Mucosa of rectum (tissue), 2 donors: Measurements from ENCODE around the gene AKAP8L.
"Not testable (repeated sequence)": the region's sequence is repeated elsewhere in the genome, so short reads cannot be mapped to it uniquely, and the experiment has no call there.

ENCODE experiments used
- H3K27ac ChIP-seq, 2 donors: one replicate each; pipeline ENCODE4 v1.7.0; 2013; ENCODE audit warnings: inconsistent platforms in 2 of 2, low read depth in 2 of 2, low read length in 2 of 2
- H3K27me3 ChIP-seq, 2 donors: one replicate each; pipeline ENCODE4 v1.7.0; 2013; ENCODE audit warnings: low read length in 2 of 2; ENCODE audit not compliant: control insufficient read depth in 2 of 2, insufficient read depth in 2 of 2
- H3K36me3 ChIP-seq, 2 donors: one replicate each; pipeline ENCODE4 v1.7.0; 2013; ENCODE audit warnings: low read length in 2 of 2; ENCODE audit not compliant: control insufficient read depth in 2 of 2, insufficient read depth in 2 of 2
- H3K4me1 ChIP-seq, 2 donors: one replicate each; pipeline ENCODE4 v1.7.0; 2013; ENCODE audit warnings: low read length in 2 of 2, mild to moderate bottlenecking in 1 of 2; ENCODE audit not compliant: control insufficient read depth in 2 of 2, insufficient read depth in 2 of 2
- H3K4me3 ChIP-seq, 2 donors: one replicate each; pipeline ENCODE4 v1.7.0; 2013; ENCODE audit warnings: low read length in 2 of 2
- H3K9ac ChIP-seq, 2 donors: one replicate each; pipeline ENCODE4 v1.7.0; 2013; ENCODE audit warnings: low read length in 2 of 2, low read depth in 1 of 2, mild to moderate bottlenecking in 1 of 2
- H3K9me3 ChIP-seq, 2 donors: one replicate each; pipeline ENCODE4 v1.7.0; 2013; ENCODE audit warnings: low read length in 2 of 2; ENCODE audit not compliant: control insufficient read depth in 2 of 2
- donor health status: healthy.
- donor health status: Normal muscosa, but diverticular disease.

Gene AKAP8L

DNA sequence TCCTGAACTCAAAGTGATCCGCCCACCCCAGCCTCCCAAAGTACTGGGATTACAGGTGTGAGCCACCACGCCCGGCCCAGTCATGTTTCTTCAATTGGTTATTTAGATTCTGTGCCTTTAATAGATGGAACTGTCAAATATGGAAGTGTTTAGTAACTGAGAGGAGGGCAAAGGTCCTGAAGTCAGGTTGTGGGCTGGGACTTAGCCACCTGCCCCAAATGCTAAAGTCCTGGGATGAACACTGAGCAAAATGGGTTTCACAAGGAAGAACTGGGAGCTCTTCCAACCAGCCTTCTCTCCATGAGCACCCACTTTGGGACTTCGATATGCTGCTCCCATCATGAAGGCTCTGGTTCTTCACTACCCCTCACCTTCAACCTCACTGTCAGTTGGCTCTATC lies 60.9 kb downstream of the AKAP8L start:
- H3K4me1 ChIP-seq, result peaks cover 0 to 3% of the 10 kb centered on the region in 2 donors
- peaks cover 66 to 68% of the 10 kb centered on the region in 2 donors for H3K36me3 ChIP-seq
- H3K4me3 ChIP-seq, result no peak overlapping the region
- no peak overlapping the region for H3K27ac ChIP-seq
- H3K9me3 ChIP-seq, result no peaks in the 10 kb centered on the region
- H3K27me3 ChIP-seq, result no peaks in the 10 kb centered on the region
- no peak overlapping the region for H3K9ac ChIP-seq

DNA sequence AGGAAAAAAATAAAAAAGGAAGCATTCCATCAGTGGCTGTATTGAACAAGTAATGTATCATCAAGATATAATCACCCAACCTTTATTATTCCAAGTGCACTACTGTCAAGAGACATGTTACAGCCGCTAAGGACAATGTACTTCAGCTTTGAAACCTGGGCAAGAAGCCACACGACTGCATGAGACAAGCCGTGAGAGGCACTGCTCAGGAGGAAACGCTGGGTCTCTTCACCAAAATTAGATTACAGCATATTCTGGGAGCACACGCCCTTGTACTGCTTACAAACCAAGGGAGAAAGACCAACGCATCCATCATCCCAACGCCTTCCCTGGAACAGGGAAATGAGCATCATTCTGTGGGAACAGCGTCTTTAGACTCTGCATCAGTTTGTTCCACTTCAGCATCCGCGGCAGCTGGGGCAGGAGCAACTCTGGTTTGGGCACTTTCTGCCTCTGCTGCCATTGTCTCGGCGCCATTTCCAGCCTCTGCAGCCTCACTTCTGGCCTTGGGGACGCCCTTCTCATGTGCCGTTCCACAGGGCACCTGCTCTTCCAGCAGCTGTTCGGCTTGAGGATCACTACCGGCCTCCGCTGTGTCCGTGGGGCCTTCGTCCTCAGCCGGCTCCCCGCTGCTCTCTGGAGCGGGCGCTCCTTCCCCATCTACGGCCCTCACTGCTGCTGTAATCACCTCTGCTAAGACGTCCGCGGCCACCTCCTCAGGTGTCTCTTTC lies 64.1 kb downstream of the AKAP8L start:
- no peaks in the 10 kb centered on the region for H3K27me3 ChIP-seq
- H3K36me3 ChIP-seq, result peaks cover 46% of the 10 kb centered on the region in 2 donors
- H3K4me3 ChIP-seq, result no peak overlapping the region
- no peak overlapping the region for H3K9ac ChIP-seq
- no peak overlapping the region for H3K27ac ChIP-seq
- no peaks in the 10 kb centered on the region for H3K4me1 ChIP-seq
- H3K9me3 ChIP-seq, result no peaks in the 10 kb centered on the region

DNA sequence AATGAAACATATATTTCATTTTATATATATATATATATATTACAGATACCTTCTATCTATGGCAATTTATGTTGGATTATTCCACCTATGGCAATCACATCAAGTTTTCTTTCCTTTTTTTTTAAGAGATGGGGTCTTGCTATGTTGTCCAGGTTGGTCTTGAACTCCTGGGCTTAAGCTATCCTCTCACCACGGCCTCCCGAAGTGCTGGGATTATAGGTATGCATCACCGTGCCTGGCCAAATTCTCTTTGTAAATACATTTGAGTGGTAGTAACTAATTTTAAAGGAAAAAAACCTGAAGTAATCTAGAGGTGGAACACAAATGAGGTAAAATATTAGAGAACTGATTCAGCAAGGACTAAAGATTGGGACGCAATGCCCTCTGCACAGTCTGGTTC lies 64.9 kb downstream of the AKAP8L start:
- no peak overlapping the region for H3K27ac ChIP-seq
- H3K9me3 ChIP-seq, result no peaks in the 10 kb centered on the region
- no peak overlapping the region for H3K4me3 ChIP-seq
- no peak overlapping the region for H3K9ac ChIP-seq
- H3K36me3 ChIP-seq, result peaks cover 38 to 42% of the 10 kb centered on the region in 2 donors
- H3K27me3 ChIP-seq, result no peaks in the 10 kb centered on the region
- H3K4me1 ChIP-seq, result no peaks in the 10 kb centered on the region

DNA sequence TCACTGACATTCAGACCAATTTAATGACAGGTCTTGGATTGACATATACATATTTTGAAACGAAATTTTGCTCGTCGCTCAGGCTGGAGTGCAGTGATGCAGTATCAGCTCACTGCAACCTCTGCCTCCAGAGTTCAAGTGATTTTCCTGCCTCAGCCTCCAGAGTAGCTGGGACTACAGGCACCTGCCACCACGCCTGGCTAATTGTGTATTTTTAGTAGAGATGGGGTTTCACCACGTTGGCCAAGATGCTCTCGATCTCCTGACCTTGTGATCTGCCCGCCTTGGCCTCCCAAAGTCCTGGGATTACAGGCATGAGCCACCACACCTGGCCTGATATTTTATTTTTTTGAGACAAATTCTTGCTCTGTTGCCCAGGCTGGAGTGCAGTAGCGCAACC lies 66.3 kb downstream of the AKAP8L start:
- not testable (repeated sequence) for H3K27me3 ChIP-seq, H3K4me3 ChIP-seq, H3K9me3 ChIP-seq, H3K4me1 ChIP-seq, H3K27ac ChIP-seq, H3K9ac ChIP-seq
- peaks cover 26 to 29% of the 10 kb centered on the region in 2 donors for H3K36me3 ChIP-seq

DNA sequence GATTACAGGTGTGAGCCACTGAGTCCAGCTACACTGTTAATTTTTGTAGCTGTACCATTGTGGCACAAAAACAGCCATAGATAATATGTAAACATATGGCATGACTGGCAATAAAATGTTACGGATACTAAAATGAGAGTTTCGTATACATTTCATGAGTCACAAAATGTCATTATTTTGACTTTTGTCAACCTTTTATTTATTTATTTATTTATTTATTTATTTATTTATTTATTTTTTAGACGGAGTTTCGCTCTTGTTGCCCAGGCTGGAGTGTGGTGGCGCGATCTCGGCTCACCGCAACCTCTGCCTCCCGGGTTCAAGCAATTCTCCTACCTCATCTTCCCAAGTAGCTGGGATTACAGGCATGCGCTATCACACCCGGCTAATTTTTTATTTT lies 77.5 kb downstream of the AKAP8L start:
- H3K9ac ChIP-seq, H3K36me3 ChIP-seq, H3K9me3 ChIP-seq, H3K4me3 ChIP-seq, H3K27ac ChIP-seq, H3K27me3 ChIP-seq, H3K4me1 ChIP-seq: not testable (repeated sequence)

DNA sequence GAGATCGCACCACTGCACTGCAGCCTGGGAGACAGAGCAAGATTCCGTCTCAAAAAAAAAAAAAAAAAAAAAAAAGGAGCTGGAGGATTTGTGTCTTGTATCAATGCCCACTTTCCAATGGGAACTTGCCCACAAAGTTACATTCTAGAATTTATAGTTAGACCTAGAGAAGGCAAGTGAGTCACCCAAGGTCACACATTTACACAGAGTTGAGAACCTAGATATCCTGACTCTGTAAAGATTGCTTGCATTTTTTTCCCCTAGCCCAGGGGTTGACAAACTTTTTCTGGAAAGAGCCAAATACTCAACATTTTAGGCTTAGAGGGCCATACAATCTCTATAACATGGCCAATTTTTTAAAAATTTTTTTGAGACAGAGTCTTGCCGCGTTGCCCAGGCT lies 78.7 kb downstream of the AKAP8L start:
- no peaks in the 10 kb centered on the region for H3K4me1 ChIP-seq
- no peaks in the 10 kb centered on the region for H3K9me3 ChIP-seq
- H3K9ac ChIP-seq, result no peak overlapping the region
- no peaks in the 10 kb centered on the region for H3K27me3 ChIP-seq
- H3K4me3 ChIP-seq, result no peak overlapping the region
- H3K36me3 ChIP-seq, result no peaks in the 10 kb centered on the region
- no peak overlapping the region for H3K27ac ChIP-seq

DNA sequence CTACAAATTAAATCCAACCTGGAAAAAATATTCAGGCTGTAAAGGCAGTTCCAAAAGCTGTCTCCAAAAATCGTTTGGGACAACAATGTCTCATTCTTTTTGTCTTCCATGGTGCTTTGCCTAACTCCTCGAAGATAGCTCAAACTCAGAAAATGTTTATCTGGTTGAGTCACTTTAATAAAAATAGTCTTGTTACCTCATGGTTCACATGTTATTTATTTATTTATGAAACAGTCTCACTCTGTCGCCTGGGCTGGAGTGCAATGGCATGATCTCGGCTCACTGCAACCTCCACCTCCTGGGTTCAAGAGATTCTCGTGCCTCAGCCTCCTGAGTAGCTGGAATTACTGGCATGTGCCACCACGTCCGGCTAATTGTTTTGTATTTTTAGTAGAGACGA lies 81.6 kb downstream of the AKAP8L start:
- Histone ChIP-seq H3K4me3 (no peak overlapping the region), H3K36me3 (no peaks in the 10 kb centered on the region), H3K9me3 (no peaks in the 10 kb centered on the region), H3K27ac (no peak overlapping the region), H3K9ac (no peak overlapping the region), H3K4me1 (peaks cover 4 to 6% of the 10 kb centered on the region in 2 donors), H3K27me3 (no peaks in the 10 kb centered on the region)

DNA sequence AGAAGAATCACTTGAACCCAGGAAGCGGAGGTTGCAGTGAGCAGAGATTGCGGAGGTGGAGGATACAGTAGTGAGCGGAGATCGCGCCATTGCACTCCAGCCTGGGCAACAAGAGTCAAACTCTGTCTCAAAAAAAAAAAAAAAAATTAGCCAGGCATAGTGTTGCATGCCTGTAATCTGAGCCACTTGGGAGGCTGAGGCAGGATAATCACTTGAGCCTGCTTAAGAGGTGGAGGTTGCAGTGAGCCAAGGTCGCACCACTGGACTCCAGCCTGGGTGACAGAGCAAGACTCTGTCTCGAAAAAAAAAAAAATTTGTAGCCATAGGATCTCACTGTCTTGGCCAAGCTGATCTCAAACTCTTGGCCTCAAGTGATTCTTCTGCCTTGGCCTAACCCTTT lies 82.8 kb downstream of the AKAP8L start:
- not testable (repeated sequence) for H3K27me3 ChIP-seq, H3K4me3 ChIP-seq, H3K36me3 ChIP-seq, H3K27ac ChIP-seq, H3K9ac ChIP-seq, H3K9me3 ChIP-seq, H3K4me1 ChIP-seq

DNA sequence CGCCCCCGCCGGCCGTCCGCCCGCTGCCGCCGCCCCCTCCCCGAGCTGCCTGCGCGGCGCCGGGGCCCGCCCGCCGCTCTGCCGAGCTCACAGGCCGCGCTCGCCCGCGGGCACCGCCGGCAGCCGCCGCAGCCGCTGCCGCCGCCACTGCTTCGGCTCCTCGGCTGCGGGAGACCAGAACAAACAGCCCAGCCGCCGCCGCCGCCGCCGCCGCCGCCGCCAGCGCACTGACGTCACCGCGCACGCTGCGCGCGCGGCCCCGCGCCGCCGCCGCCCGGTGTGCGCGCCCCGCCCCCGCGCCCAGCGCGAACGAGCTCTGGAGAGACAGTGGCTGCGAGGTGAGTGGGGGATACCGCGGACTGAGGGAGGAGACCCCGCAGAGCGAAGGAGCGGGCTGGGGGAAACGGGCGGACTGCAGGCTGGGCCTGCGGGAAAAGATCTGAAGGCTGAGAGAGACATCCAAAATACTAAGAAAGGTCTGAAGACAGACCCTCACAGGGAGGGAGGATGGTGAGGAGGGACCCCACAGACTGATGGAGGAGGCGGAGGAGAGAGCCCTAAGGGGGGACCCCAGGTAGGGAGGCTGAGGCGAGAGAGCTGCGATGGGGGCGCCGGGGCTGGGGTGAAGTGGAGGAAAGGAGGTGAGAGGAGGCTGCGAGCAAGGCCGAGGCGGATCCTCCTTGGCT lies 86.3 kb downstream of the AKAP8L start, which contains the start of gene BRD4:
Gene BRD4, minus strand, starts transcription at position 229 of the 686 bp plus-strand sequence. CDS start 59,440 bp downstream, outside the sequence.
- H3K4me1 ChIP-seq, result peaks cover 19 to 29% of the 10 kb centered on the region in 2 donors
- H3K27me3 ChIP-seq, result no peaks in the 10 kb centered on the region
- H3K9me3 ChIP-seq, result no peaks in the 10 kb centered on the region
- peak within 1 kb of the TSS; percentile 90 to 93 for H3K4me3 ChIP-seq
- no peaks in the 10 kb centered on the region for H3K36me3 ChIP-seq
- H3K27ac ChIP-seq, result peak within 1 kb of the TSS; percentile 88 to 89
- peak within 1 kb of the TSS; percentile 86 to 96 for H3K9ac ChIP-seq

DNA sequence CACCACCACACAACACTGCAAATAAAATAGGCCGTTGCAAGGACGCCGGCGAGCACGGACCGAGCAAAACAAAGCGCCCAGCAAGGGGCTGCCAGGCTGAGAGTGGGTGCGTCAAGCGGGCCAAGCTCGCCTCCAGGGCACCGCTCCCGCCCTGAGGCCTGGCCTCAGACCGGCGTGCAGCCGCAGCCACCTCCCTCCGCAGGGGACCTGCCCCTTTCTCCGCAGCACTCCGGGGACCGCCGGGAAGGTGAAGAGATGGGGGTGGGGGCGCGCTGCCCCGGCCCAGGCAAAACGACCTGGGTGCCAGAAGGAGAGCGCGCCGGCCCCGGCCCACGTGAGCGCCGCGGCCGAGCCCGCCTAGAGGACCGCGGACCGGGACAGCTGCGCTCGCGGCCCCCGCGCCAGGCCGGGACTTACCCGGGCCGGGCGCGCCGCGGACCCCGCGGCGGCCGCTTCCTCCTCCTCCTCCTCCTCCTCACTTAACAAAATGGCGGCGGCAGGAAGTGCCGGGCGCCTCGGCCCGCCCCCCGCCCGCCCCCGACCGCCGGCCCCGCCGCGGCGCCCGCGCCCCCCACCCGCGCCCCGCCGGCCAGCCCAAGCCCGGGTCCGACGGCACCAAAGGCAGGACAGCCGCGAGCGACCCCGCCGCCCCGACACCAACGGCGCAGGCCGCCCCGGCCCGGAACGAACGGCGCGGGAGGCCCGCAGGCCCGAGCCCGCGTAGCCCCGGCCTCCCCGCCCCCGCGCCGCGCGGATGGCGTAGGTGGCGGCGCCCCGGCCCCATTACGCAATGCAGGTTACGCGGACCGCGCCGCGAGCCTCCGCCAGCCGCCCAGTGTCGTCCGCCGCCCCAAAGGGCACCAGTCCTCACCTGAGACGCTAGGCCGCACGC lies 87.1 kb downstream of the AKAP8L start:
- no peaks in the 10 kb centered on the region for H3K36me3 ChIP-seq
- H3K9ac ChIP-seq, result peak overlapping the region; percentile 83 to 96
- H3K4me3 ChIP-seq, result peak overlapping the region; percentile 90 to 93
- peaks cover 20 to 36% of the 10 kb centered on the region in 2 donors for H3K4me1 ChIP-seq
- H3K27ac ChIP-seq, result peak overlapping the region; percentile 88 to 89
- H3K9me3 ChIP-seq, result no peaks in the 10 kb centered on the region
- H3K27me3 ChIP-seq, result no peaks in the 10 kb centered on the region
